BJ (cell line): Measurements from ENCODE around the gene SLC7A10. TPM values are rescaled to one million over a fixed set of nuclear protein-coding genes. Genes with fewer than 3 reads are reported as not detected.

ENCODE experiments used
- CTCF ChIA-PET: fragments of 350-600 bp; formaldehyde crosslinking; extraction: SDS; loops from one replicate; lab custom pipeline; 2021; ENCODE audit warnings: antibody characterized with exemption, inconsistent platforms; lab: Yijun Ruan, JAX
- POLR2A ChIA-PET: fragments of 300-600 bp; sonication (Branson Sonifier 250); formaldehyde crosslinking; extraction: SDS; loops from one replicate; lab custom pipeline; 2021; ENCODE audit warnings: antibody characterized with exemption; lab: Charles Lee
- DNase-seq: peaks from one replicate; pipeline ENCODE4 v3.0.0-alpha.2; 2011; ENCODE audit warnings: low read depth
- H3K27me3 ChIP-seq: 2 replicates; pipeline ENCODE4 v1.6.0; 2011; ENCODE audit warnings: low read length; ENCODE audit not compliant: control insufficient read depth, insufficient read depth
- H3K36me3 ChIP-seq: 2 replicates; pipeline ENCODE4 v1.5.1; 2011; ENCODE audit warnings: low read length; ENCODE audit not compliant: control insufficient read depth, insufficient read depth
- H3K4me3 ChIP-seq: 2 replicates; pipeline ENCODE4 v1.5.1; 2011; ENCODE audit warnings: low read depth, mild to moderate bottlenecking, control low read depth, low read length
- CTCF ChIP-seq: IDR thresholded peaks from 2 replicates; pipeline ENCODE4 v1.5.1; 2011; ENCODE audit warnings: low read depth, mild to moderate bottlenecking, control low read depth, inconsistent platforms, low read length, moderate library complexity; ENCODE audit not compliant: insufficient read depth
- polyA plus RNA-seq: library from polyadenylated mRNA; depleted of rRNA; stranded (reverse); fragments of >200 nt; gene quantifications from 2 replicates; pipeline ENCODE4 v1.2.3, GENCODE V29; 2011

The SLC7A10 gene
- polyA plus RNA-seq, 1 experiment: not detected

GRCh38 chr19:33189453-33189852 is 36.2 kb downstream of the SLC7A10 start:
- POLR2A ChIA-PET: no interaction called here
- TF ChIP-seq CTCF: no peak
- no peak for DNase-seq
- CTCF ChIA-PET: interaction anchor here (0.8 to 7.7 kb wide), 2 partner anchors 13 to 65 kb away, joined by 3 to 104 read pairs; no protein-coding TSS in a partner anchor
- no peaks in the 10 kb centered on the region for H3K36me3 ChIP-seq
- H3K27me3 ChIP-seq: peaks cover 5% of the 10 kb centered on the region
- no peak overlapping the region for H3K4me3 ChIP-seq

GRCh38 chr19:33187183-33187540 is 38.5 kb downstream of the SLC7A10 start:
- DNase-seq: no peak
- TF ChIP-seq CTCF: no peak
- ChIA-PET CTCF (interaction anchor here (1.9 to 7.7 kb wide), 4 partner anchors 10 to 63 kb away, joined by 5 to 104 read pairs (median 50); no protein-coding TSS in a partner anchor), POLR2A (no interaction called here)
- peaks cover 2% of the 10 kb centered on the region for H3K27me3 ChIP-seq
- H3K36me3 ChIP-seq: no peaks in the 10 kb centered on the region
- H3K4me3 ChIP-seq: no peak overlapping the region

- ChIA-PET CTCF (interaction anchor here (1.0 to 7.7 kb wide), 5 partner anchors 9 to 62 kb away, joined by 3 to 104 read pairs (median 16); no protein-coding TSS in a partner anchor), POLR2A (no interaction called here)
- no peak overlapping the region for H3K4me3 ChIP-seq
- TF ChIP-seq CTCF: no peak
- no peak for DNase-seq
- H3K27me3 ChIP-seq: no peaks in the 10 kb centered on the region; the same call in 1 of the 2 replicates
- no peaks in the 10 kb centered on the region for H3K36me3 ChIP-seq
Measured at GRCh38 chr19:33186431-33187182, 39.0 kb downstream of the SLC7A10 start.

GRCh38 chr19:33177417-33177979 is 48.2 kb downstream of the SLC7A10 start:
- Histone ChIP-seq H3K27me3 (no peaks in the 10 kb centered on the region), H3K4me3 (peak overlapping the region; percentile 45), H3K36me3 (no peaks in the 10 kb centered on the region)
- peak; percentile 50 for TF ChIP-seq CTCF
- ChIA-PET POLR2A (no interaction called here), CTCF (interaction anchor here (0.5 to 3.4 kb wide), 16 partner anchors 9 to 229 kb away, joined by 3 to 35 read pairs (median 4); no protein-coding TSS in a partner anchor)
- no peak for DNase-seq
